A549 treated with ZK216348 at 1 μM for 4 hours (cell line): Measurements from ENCODE around the gene HAO2. TPM values are rescaled to one million over a fixed set of nuclear protein-coding genes. Genes with fewer than 3 reads are reported as not detected.

Experiments used
- total RNA-seq: library from RNA; stranded (reverse); fragments of 200-300 nt; extraction: Qiagen RNA extraction; gene quantifications from 5 replicates; pipeline ENCODE4 v1.2.3, GENCODE V29; 2022; ENCODE audit warnings: low read depth

The HAO2 gene
- total RNA-seq = not detected in 5 replicates

DNA sequence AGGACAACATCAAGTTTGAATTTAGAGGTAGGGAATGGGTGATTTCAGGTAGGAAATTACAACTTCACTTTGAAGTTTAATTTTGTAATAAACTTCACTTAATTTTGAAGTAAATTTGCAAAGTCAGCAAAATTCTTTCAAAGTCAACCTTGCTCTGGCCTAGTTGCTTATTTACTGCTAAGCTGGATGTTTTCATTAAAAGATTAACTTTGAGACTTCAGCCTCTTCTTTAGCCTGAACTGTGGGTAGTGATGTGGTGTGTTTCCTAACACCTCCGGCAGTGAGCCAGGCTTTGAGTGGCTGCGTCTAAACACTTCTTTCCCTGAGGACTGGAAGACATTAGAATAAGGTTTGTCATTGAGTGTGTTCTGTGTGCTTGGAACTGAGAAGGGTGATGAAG, at the start of gene HAO2:
HAO2 (plus strand) TSS at position 232 of the 400 bp plus-strand sequence. CDS start 12,301 bp downstream, outside the sequence.

DNA sequence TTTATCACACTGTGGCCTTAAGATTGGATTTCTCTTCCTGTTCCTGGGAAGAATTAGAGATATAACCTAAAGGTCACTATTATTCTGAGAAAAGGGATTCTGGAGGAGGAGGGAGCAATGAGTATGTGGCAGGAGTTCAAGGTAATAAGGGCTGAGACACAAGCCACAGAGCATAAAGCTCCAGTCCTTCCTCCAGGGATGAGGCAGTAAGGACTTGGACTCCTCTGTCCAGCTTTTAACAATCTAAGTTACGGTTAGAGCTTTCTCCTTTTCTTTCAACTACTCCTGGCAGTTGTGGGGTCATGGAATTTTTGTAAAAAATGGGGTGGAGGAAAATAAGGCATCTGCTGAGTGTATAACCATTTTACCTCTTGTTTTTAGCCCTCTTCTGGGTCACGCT, 46.4 kb downstream of the HAO2 start, which contains the start of gene HSD3B2:
HSD3B2 (plus strand) TSS at position 201 of the 400 bp plus-strand sequence. CDS start 270 bp downstream, outside the sequence.

Other genes with a start within 250 kb of the HAO2 start
- gene WARS2, start 228.1 kb upstream of the HAO2 start, total RNA-seq = 4.5 to 6.9 TPM (median 5.1 TPM) in 5 replicates
- not detected in 5 replicates for gene HSD3B2, start 46.4 kb downstream of the HAO2 start, total RNA-seq
- not detected in 5 replicates for gene HSD3B1, start 138.4 kb downstream of the HAO2 start, total RNA-seq